Measurements from ENCODE around the gene SFSWAP.

Gene SFSWAP

DNA sequence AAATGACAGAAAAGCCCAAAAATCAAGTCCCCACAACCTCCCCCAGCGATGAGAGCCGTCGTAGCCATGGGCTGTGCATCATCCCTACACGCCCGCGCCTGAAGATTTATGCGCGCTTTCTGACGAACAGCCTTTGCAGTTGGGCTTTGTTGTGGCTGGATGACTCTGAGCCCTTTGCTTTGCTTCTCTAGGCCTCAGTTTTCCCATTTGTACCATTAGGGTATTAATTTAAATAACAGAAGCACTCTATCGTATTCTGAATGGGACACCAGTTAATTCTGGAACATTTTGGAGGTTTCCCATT, 24.2 kb downstream of the SFSWAP start:
- no peak for TF ChIP-seq TOX (CRISPR knock-in tag; IDR thresholded peaks at IDR 0.05; ENCODE audit: borderline replicate concordance)
- TF ChIP-seq, protein P1, sequence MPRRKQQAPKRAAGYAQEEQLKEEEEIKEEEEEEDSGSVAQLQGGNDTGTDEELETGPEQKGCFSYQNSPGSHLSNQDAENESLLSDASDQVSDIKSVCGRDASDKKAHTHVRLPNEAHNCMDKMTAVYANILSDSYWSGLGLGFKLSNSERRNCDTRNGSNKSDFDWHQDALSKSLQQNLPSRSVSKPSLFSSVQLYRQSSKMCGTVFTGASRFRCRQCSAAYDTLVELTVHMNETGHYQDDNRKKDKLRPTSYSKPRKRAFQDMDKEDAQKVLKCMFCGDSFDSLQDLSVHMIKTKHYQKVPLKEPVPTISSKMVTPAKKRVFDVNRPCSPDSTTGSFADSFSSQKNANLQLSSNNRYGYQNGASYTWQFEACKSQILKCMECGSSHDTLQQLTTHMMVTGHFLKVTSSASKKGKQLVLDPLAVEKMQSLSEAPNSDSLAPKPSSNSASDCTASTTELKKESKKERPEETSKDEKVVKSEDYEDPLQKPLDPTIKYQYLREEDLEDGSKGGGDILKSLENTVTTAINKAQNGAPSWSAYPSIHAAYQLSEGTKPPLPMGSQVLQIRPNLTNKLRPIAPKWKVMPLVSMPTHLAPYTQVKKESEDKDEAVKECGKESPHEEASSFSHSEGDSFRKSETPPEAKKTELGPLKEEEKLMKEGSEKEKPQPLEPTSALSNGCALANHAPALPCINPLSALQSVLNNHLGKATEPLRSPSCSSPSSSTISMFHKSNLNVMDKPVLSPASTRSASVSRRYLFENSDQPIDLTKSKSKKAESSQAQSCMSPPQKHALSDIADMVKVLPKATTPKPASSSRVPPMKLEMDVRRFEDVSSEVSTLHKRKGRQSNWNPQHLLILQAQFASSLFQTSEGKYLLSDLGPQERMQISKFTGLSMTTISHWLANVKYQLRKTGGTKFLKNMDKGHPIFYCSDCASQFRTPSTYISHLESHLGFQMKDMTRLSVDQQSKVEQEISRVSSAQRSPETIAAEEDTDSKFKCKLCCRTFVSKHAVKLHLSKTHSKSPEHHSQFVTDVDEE (CRISPR knock-in tag; IDR thresholded peaks at IDR 0.05): no peak
- TF ChIP-seq TCF4 (CRISPR knock-in tag; IDR thresholded peaks at IDR 0.05; ENCODE audit: borderline replicate concordance): no peak
- no peak for TF ChIP-seq ZC3H10 (CRISPR knock-in tag; IDR thresholded peaks at IDR 0.05)
- no peak for TF ChIP-seq ZNF8 (CRISPR knock-in tag; IDR thresholded peaks at IDR 0.05)
- no peak for TF ChIP-seq BACH2 (CRISPR knock-in tag; IDR thresholded peaks at IDR 0.05; ENCODE audit: borderline replicate concordance)
- ATAC-seq: no peak

DNA sequence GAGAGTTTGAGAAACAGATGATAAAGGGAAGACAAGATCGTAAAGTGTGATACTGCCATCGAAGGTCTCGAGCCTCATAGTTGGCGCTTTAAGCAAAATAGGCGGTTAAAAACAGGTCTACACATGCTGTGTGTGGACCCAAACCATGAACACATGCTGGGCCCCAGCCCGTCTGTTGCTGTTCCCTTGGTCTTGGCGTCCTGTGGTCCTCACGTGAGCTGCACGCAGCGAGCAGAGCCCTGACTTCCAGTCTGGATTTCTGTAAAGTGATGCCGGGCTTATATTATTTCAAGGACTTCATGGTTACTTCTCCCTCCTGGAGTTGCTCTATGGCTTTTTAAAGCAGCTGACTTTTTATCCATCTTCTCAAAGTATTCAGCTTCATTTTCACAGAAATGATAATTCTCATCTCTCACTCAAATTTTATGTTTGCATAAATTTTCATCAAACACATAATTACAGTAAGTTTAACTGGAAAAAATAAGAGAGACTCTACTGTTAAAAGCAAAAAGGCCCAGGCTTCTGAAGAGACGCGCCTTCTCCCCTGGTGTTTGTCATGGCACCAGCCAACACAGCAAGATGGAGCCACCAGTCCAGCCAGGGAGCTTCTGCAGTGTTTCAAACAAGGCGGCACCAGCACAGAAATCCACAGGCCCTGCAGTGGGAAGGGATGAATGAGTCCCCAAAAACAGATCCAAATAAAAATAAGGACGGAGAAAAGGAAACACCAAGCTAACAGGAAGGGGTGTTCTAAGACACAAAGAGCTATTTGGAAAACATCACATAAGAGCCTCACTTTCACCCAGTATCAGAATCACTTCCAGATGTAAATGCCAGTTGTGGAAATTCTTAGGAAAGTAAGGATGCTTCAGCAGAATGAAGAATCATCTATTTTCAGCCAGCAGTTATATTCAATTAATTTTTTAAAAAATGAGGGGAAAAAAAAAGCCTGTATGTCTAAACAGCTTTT, 24.9 kb downstream of the SFSWAP start:
- TF ChIP-seq, protein P2, sequence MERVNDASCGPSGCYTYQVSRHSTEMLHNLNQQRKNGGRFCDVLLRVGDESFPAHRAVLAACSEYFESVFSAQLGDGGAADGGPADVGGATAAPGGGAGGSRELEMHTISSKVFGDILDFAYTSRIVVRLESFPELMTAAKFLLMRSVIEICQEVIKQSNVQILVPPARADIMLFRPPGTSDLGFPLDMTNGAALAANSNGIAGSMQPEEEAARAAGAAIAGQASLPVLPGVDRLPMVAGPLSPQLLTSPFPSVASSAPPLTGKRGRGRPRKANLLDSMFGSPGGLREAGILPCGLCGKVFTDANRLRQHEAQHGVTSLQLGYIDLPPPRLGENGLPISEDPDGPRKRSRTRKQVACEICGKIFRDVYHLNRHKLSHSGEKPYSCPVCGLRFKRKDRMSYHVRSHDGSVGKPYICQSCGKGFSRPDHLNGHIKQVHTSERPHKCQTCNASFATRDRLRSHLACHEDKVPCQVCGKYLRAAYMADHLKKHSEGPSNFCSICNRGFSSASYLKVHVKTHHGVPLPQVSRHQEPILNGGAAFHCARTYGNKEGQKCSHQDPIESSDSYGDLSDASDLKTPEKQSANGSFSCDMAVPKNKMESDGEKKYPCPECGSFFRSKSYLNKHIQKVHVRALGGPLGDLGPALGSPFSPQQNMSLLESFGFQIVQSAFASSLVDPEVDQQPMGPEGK (CRISPR knock-in tag; IDR thresholded peaks at IDR 0.05; ENCODE audit: borderline replicate concordance): no peak
- TF ChIP-seq ZFP30 (CRISPR knock-in tag; IDR thresholded peaks at IDR 0.05): no peak
- ATAC-seq: peak; percentile 37; the same call in 2 of the 3 replicates

DNA sequence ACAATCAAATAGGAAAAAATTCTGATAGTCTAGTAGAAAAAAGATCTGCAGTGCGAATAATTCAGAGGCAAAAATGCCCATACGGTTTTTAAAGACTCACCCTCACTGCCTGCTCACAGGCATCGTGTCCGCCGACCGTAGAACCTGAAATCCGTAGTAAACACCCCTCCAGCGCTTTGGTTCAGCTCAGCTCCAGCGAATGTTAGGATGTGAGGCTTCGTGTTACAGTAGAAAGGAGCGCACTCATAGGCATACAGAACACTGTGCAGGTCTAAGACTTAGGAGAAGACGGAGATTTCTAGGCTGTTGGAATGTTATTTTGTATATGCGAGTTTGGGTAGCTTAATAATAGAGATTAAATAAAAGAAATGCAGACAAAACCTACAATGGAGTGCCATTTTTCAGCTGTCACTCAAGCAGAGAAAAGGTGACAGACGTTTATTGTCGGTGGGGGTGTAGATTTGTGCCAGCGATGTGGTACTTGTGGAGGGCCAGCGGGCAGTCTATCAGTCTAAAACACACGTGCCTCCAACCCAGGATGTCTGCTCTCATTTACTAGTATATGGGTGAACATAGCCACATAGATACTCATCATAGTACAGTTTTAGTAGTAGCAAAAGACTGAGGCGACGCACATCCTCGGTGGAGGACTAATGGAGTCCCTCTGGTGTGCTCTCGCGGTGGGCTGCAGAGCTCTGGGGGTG, 25.7 kb downstream of the SFSWAP start:
- peak; percentile 54 for ATAC-seq
- TF ChIP-seq ARNTL (CRISPR knock-in tag; IDR thresholded peaks at IDR 0.05; ENCODE audit: borderline replicate concordance, low read depth): no peak
- no peak for TF ChIP-seq ISL1 (CRISPR knock-in tag; IDR thresholded peaks at IDR 0.05)
- TF ChIP-seq ESRRG (CRISPR knock-in tag; IDR thresholded peaks at IDR 0.05): no peak
- no peak for TF ChIP-seq ZNF70 (CRISPR knock-in tag; IDR thresholded peaks at IDR 0.05)
- no peak for TF ChIP-seq TCF4 (CRISPR knock-in tag; IDR thresholded peaks at IDR 0.05; ENCODE audit: borderline replicate concordance)
- TF ChIP-seq ZNF565 (CRISPR knock-in tag; conservative IDR thresholded peaks at IDR 0.05; ENCODE audit: low read depth): no peak
- no peak for TF ChIP-seq BACH2 (CRISPR knock-in tag; IDR thresholded peaks at IDR 0.05; ENCODE audit: borderline replicate concordance)
- no peak for TF ChIP-seq ZFP30 (CRISPR knock-in tag; IDR thresholded peaks at IDR 0.05)
- no peak for TF ChIP-seq SNAI2 (CRISPR knock-in tag; IDR thresholded peaks at IDR 0.05)
- TF ChIP-seq CSDC2 (CRISPR knock-in tag; IDR thresholded peaks at IDR 0.05): no peak
- TF ChIP-seq, protein P1 (CRISPR knock-in tag; IDR thresholded peaks at IDR 0.05): no peak
- TF ChIP-seq ZC3H10 (CRISPR knock-in tag; IDR thresholded peaks at IDR 0.05): no peak
- TF ChIP-seq ZFP3 (CRISPR knock-in tag; IDR thresholded peaks at IDR 0.05): no peak
- no peak for TF ChIP-seq RARB (CRISPR knock-in tag; IDR thresholded peaks at IDR 0.05)
- TF ChIP-seq ZNF8 (CRISPR knock-in tag; IDR thresholded peaks at IDR 0.05): no peak
- TF ChIP-seq, protein P2 (CRISPR knock-in tag; IDR thresholded peaks at IDR 0.05; ENCODE audit: borderline replicate concordance): no peak
- TF ChIP-seq OSR1 (CRISPR knock-in tag; IDR thresholded peaks at IDR 0.05): no peak

Measured in SK-N-SH treated with all-trans-retinoic acid at 6 μM for 48 hours (cell line).